AG09309 (cell line): ENCODE data around the gene C11orf58.

Experiments
- DNase-seq: peaks from one replicate; pipeline ENCODE4 v3.0.0-alpha.2; 2010; ENCODE audit warnings: low read depth
- H3K4me3 ChIP-seq: 2 replicates; pipeline ENCODE4 v1.5.1; 2011; ENCODE audit warnings: mild to moderate bottlenecking, low read depth, low read length, moderate library complexity; ENCODE audit not compliant: control insufficient read depth
- TF ChIP-seq, protein P1 (sequence below): IDR thresholded peaks from 2 replicates; pipeline ENCODE4 v1.5.1; 2011; ENCODE audit warnings: mild to moderate bottlenecking, low read depth, low read length, inconsistent platforms; ENCODE audit not compliant: insufficient read depth, control insufficient read depth; ENCODE audit errors: missing control alignments

C11orf58 gene

DNA sequence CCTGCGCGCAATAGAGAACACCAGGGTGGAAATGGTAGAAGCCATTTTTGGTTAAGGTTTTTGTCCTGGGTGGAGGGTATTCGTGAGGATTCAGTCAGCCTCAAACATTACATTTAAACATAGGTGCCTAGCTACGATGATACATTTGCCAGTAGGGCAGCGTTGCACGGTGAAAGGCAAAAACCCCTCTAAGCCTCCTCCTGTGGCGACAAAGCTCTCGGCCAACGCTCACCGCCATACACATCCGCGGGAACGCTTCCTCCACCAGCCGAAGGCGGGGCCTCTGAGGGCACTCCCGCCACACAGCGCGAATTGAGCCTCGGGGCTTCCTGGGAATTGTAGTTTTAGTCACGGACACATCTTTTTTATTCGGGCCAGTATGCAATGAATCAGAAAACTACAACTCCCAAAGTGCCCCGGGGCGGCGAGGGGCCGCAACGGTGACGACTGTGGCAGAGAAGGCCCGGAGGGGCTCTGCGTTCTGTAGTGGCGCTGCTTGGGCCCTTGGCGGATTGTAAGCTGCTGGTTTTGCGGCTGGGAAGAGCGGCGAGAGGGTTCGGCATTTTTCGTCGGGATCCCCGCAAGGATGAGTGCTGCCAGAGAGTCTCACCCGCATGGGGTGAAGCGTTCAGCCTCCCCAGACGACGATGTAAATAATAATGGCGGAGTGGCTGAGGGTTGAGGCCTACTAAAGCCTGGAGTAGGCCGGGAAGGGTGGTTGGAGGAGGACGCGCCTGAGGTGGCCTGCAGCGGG is at the start of gene C11orf58:
TSS of gene C11orf58 (plus strand) at position 455 of the 754 bp plus-strand sequence. CDS start at position 587, 132 bp downstream.
- DNase-seq = peak; percentile 92
- TF ChIP-seq, protein P1, sequence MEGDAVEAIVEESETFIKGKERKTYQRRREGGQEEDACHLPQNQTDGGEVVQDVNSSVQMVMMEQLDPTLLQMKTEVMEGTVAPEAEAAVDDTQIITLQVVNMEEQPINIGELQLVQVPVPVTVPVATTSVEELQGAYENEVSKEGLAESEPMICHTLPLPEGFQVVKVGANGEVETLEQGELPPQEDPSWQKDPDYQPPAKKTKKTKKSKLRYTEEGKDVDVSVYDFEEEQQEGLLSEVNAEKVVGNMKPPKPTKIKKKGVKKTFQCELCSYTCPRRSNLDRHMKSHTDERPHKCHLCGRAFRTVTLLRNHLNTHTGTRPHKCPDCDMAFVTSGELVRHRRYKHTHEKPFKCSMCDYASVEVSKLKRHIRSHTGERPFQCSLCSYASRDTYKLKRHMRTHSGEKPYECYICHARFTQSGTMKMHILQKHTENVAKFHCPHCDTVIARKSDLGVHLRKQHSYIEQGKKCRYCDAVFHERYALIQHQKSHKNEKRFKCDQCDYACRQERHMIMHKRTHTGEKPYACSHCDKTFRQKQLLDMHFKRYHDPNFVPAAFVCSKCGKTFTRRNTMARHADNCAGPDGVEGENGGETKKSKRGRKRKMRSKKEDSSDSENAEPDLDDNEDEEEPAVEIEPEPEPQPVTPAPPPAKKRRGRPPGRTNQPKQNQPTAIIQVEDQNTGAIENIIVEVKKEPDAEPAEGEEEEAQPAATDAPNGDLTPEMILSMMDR = no peak
- peak within 1 kb of the TSS; percentile 76 for H3K4me3 ChIP-seq

- TF ChIP-seq, protein P1 = no peak
- DNase-seq = no peak
- no peak overlapping the region for H3K4me3 ChIP-seq
These were observed 48.4 kb upstream of the C11orf58 start for GRCh38 chr11:16690086-16690485.

DNA sequence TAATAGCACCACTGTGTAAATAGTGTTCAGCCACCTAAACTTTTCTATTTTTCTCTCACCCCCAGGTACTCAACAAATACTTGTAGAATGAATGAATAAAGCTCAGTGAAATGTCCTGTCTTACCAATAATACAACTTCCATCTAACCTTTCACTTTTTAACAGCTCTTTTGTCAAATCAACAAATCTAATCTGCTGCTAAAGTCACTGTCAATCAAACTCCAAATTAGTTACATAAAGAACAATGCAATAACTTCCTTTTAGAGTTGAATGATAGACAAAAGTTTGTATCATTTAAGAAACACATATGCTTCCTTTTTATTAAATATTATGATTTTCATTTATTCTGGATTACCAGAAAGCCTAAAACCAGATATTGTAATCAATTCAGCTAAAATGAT is 34.7 kb upstream of the C11orf58 start:
- no peak overlapping the region for H3K4me3 ChIP-seq
- no peak for DNase-seq
- TF ChIP-seq, protein P1 = no peak

GRCh38 chr11:16713594-16713993 is 24.9 kb upstream of the C11orf58 start:
- no peak for DNase-seq
- TF ChIP-seq, protein P1 = no peak
- H3K4me3 ChIP-seq = no peak overlapping the region

GRCh38 chr11:16722581-16723344 is 15.7 kb upstream of the C11orf58 start:
- TF ChIP-seq, protein P1 = no peak
- no peak for DNase-seq
- no peak overlapping the region for H3K4me3 ChIP-seq

- no peak overlapping the region for H3K4me3 ChIP-seq
- DNase-seq = no peak
- TF ChIP-seq, protein P1 = no peak
These were observed 10.6 kb upstream of the C11orf58 start for GRCh38 chr11:16727806-16728205.
